ENCODE measurements around the gene C1orf185. TPM values are rescaled to one million over a fixed set of nuclear protein-coding genes. Genes with fewer than 3 reads are reported as not detected.

Gene C1orf185
- polyA plus RNA-seq, 1 of the 3 experiments (the other 2 are of a cell fraction): not detected

GRCh38 chr1:51086496-51087271, 15.3 kb upstream of the C1orf185 start (continued):
- TF ChIP-seq TEAD4 (IDR thresholded peaks at IDR 0.05; ENCODE audit: borderline replicate concordance, insufficient read depth): no peak
- no peak for TF ChIP-seq MXI1 (IDR thresholded peaks at IDR 0.05; ENCODE audit: low read depth, low read length)
- no peak for TF ChIP-seq NFIC (IDR thresholded peaks at IDR 0.05; ENCODE audit: borderline replicate concordance)
- TF ChIP-seq POLR2AphosphoS5 (IDR thresholded peaks at IDR 0.05; ENCODE audit: low read depth, low read length): no peak
- no peak for TF ChIP-seq RAD21 (IDR thresholded peaks at IDR 0.05; ENCODE audit: low read length)
- no peak for TF ChIP-seq ELF1 (IDR thresholded peaks at IDR 0.05)
- no peak for TF ChIP-seq MEF2A (IDR thresholded peaks at IDR 0.05; ENCODE audit: borderline replicate concordance, low read depth)
- no peak for TF ChIP-seq JUND (IDR thresholded peaks at IDR 0.05)
- TF ChIP-seq CHD2 (IDR thresholded peaks at IDR 0.05; ENCODE audit: low read length, partially characterized antibody): no peak

- H3K27me3 ChIP-seq (ENCODE audit: insufficient read depth): no peaks in the 10 kb centered on the region
- no peak overlapping the region for H2AFZ ChIP-seq (ENCODE audit: low read depth)
- H3K79me2 ChIP-seq (ENCODE audit: insufficient read depth): no peaks in the 10 kb centered on the region
- no peaks in the 10 kb centered on the region for H3F3A ChIP-seq (replicated peaks; ENCODE audit: insufficient read depth)
- no peak overlapping the region for H3K4me3 ChIP-seq (ENCODE audit: low read depth in 2 of 2, low read length in 1 of 2)
- H3K9me2 ChIP-seq: no peaks in the 10 kb centered on the region; the same call in 1 of the 2 replicates
- H3K4me2 ChIP-seq: no peak overlapping the region
- H3K9ac ChIP-seq: no peak overlapping the region
- no peak for DNase-seq
- H3K4me1 ChIP-seq (ENCODE audit: control insufficient read depth in 1 of 2, insufficient read depth in 2 of 2, low read depth in 1 of 2, low read length in 1 of 2): no peaks in the 10 kb centered on the region
- H3K36me3 ChIP-seq (replicated peaks in 1 of 2; ENCODE audit: control insufficient read depth in 1 of 2, insufficient read depth in 2 of 2, low read length in 1 of 2): no peaks in the 10 kb centered on the region
- no peaks in the 10 kb centered on the region for H4K20me1 ChIP-seq (ENCODE audit: insufficient read depth)
- peak; percentile 29 for TF ChIP-seq SMC3 (IDR thresholded peaks at IDR 0.05; ENCODE audit: low read depth, low read length)
- TF ChIP-seq, protein P1, sequence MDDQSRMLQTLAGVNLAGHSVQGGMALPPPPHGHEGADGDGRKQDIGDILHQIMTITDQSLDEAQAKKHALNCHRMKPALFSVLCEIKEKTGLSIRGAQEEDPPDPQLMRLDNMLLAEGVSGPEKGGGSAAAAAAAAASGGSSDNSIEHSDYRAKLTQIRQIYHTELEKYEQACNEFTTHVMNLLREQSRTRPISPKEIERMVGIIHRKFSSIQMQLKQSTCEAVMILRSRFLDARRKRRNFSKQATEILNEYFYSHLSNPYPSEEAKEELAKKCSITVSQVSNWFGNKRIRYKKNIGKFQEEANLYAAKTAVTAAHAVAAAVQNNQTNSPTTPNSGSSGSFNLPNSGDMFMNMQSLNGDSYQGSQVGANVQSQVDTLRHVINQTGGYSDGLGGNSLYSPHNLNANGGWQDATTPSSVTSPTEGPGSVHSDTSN (IDR thresholded peaks at IDR 0.05): no peak
- no peak for TF ChIP-seq EZH2phosphoT487 (IDR thresholded peaks at IDR 0.05; ENCODE audit: borderline replicate concordance, low read depth)
- peak; percentile 57 for TF ChIP-seq RAD21 (IDR thresholded peaks at IDR 0.05; ENCODE audit: low read length)
- no peak for TF ChIP-seq TAF1 (IDR thresholded peaks at IDR 0.05; ENCODE audit: borderline replicate concordance, low read depth, low read length)
- TF ChIP-seq, protein P2, sequence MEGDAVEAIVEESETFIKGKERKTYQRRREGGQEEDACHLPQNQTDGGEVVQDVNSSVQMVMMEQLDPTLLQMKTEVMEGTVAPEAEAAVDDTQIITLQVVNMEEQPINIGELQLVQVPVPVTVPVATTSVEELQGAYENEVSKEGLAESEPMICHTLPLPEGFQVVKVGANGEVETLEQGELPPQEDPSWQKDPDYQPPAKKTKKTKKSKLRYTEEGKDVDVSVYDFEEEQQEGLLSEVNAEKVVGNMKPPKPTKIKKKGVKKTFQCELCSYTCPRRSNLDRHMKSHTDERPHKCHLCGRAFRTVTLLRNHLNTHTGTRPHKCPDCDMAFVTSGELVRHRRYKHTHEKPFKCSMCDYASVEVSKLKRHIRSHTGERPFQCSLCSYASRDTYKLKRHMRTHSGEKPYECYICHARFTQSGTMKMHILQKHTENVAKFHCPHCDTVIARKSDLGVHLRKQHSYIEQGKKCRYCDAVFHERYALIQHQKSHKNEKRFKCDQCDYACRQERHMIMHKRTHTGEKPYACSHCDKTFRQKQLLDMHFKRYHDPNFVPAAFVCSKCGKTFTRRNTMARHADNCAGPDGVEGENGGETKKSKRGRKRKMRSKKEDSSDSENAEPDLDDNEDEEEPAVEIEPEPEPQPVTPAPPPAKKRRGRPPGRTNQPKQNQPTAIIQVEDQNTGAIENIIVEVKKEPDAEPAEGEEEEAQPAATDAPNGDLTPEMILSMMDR (IDR thresholded peaks at IDR 0.05): peak; percentile 37
- CTCF ChIA-PET: interaction anchor here (1.0 to 1.8 kb wide), 4 partner anchors 8 to 101 kb away, joined by 3 to 13 read pairs (median 4); no protein-coding TSS in a partner anchor
- POLR2A ChIA-PET: no interaction called here
- H3K27ac ChIP-seq (ENCODE audit: low read depth in 2 of 2, low read length in 1 of 2): no peak overlapping the region
- H3K9me3 ChIP-seq: peaks cover 4% of the 10 kb centered on the region; the same call in 1 of the 2 replicates
- WGBS (ENCODE audit: low lambda C conversion rate): 20% methylated on average over 1 of the region's 1 CpG
These were observed 13.6 kb upstream of the C1orf185 start for GRCh38 chr1:51088474-51088873.
